ENCODE results near the gene GPR17. TPM values are rescaled to one million over a fixed set of nuclear protein-coding genes. Genes with fewer than 3 reads are reported as not detected.
A peak's percentile ranks its signal among the peaks of the same experiment; 100 is the strongest.

Gene GPR17
- total and polyA plus RNA-seq, 2 donors (not counting 1 experiment from before 2014, with no cell fraction given) = 0.06 TPM; not detected in 1

- Histone ChIP-seq H3K4me2 (replicated peaks; ENCODE audit: low read depth, low read length, poor library complexity, severe bottlenecking) (peak overlapping the region; percentile 49), H3K79me2 (ENCODE audit: control insufficient read depth, insufficient read depth, low read length) (no peaks in the 10 kb centered on the region), H3K9me3 (ENCODE audit: control extremely low read depth in 1 of 3, control insufficient read depth in 2 of 3, insufficient read depth in 1 of 3, low read length in 2 of 3) (peaks cover 0 to 15% (median 1%) of the 10 kb centered on the region in 3 donors), H3K9ac (ENCODE audit: low read length) (no peak overlapping the region), H3K4me1 (ENCODE audit: control insufficient read depth in 2 of 2, insufficient read depth in 2 of 2, low read length in 2 of 2) (peaks cover 0 to 10% of the 10 kb centered on the region in 2 donors), H3K36me3 (replicated peaks in 1 of 2; ENCODE audit: control extremely low read depth in 1 of 2, control insufficient read depth in 1 of 2, extremely low read depth in 1 of 2, insufficient read depth in 2 of 2, low read length in 1 of 2) (no peaks in the 10 kb centered on the region), H3K27ac (ENCODE audit: low read length in 2 of 2) (no peak overlapping the region), H4K20me1 (ENCODE audit: control insufficient read depth, insufficient read depth, low read length, poor library complexity, severe bottlenecking) (no peaks in the 10 kb centered on the region), H3K4me3 (ENCODE audit: control extremely low read depth in 1 of 5, extremely low read depth in 1 of 5, insufficient read depth in 1 of 5, low read depth in 2 of 5, low read length in 4 of 5) (no peak overlapping the region), H3K27me3 (replicated peaks in 1 of 4; ENCODE audit: control extremely low read depth in 1 of 4, control insufficient read depth in 3 of 4, insufficient read depth in 4 of 4, low read length in 3 of 4) (peaks cover 0 to 39% (median 23%) of the 10 kb centered on the region in 4 experiments), H2AFZ (ENCODE audit: insufficient read depth, low read depth, low read length, poor library complexity, severe bottlenecking) (no peak overlapping the region)
- H3K4me1 Mint-ChIP-seq = peaks cover 8% of the 10 kb centered on the region
- no peak for ATAC-seq (ENCODE audit: low read depth)
- H3K4me3 Mint-ChIP-seq = no peak overlapping the region
- H3K27ac Mint-ChIP-seq = no peak overlapping the region
- ChIA-PET POLR2A (interaction anchor here (0.5 to 0.7 kb wide), 2 partner anchors 47 to 89 kb away, joined by 3 to 4 read pairs; no protein-coding TSS in a partner anchor), CTCF (interaction anchor here (1.2 to 3.3 kb wide), 2 partner anchors 12 to 14 kb away, joined by 3 to 10 read pairs; no protein-coding TSS in a partner anchor)
- H3K9me3 Mint-ChIP-seq (ENCODE audit: insufficient read depth) = no peaks in the 10 kb centered on the region
- H3K27me3 Mint-ChIP-seq = peaks cover 47% of the 10 kb centered on the region
- no peak for DNase-seq
- intact Hi-C loops (cut with micrococcal nuclease) = no loop called here
- 22% methylated on average over 69 of the region's 69 CpGs for WGBS (ENCODE audit: insufficient coverage)
- TF ChIP-seq CTCF (IDR thresholded peaks at IDR 0.05) (no peak), EZH2 (IDR thresholded peaks at IDR 0.05; ENCODE audit: borderline replicate concordance, insufficient read depth, low read depth, low read length, poor library complexity, severe bottlenecking) (no peak)
Measured at GRCh38 chr2:127664065-127664894, 18.3 kb downstream of the GPR17 start.

GRCh38 chr2:127664895-127665225 is 18.9 kb downstream of the GPR17 start:
- Histone ChIP-seq H4K20me1 (ENCODE audit: control insufficient read depth, insufficient read depth, low read length, poor library complexity, severe bottlenecking) (no peaks in the 10 kb centered on the region), H3K27ac (ENCODE audit: low read length in 2 of 2) (no peak overlapping the region), H3K36me3 (replicated peaks in 1 of 2; ENCODE audit: control extremely low read depth in 1 of 2, control insufficient read depth in 1 of 2, extremely low read depth in 1 of 2, insufficient read depth in 2 of 2, low read length in 1 of 2) (no peaks in the 10 kb centered on the region), H3K4me1 (ENCODE audit: control insufficient read depth in 2 of 2, insufficient read depth in 2 of 2, low read length in 2 of 2) (peaks cover 0 to 5% of the 10 kb centered on the region in 2 donors), H3K4me3 (ENCODE audit: control extremely low read depth in 1 of 5, extremely low read depth in 1 of 5, insufficient read depth in 1 of 5, low read depth in 2 of 5, low read length in 4 of 5) (no peak overlapping the region), H3K9me3 (ENCODE audit: control extremely low read depth in 1 of 3, control insufficient read depth in 2 of 3, insufficient read depth in 1 of 3, low read length in 2 of 3) (peaks cover 0 to 10% (median 1%) of the 10 kb centered on the region in 3 donors), H3K4me2 (replicated peaks; ENCODE audit: low read depth, low read length, poor library complexity, severe bottlenecking) (no peak overlapping the region), H3K9ac (ENCODE audit: low read length) (no peak overlapping the region), H2AFZ (ENCODE audit: insufficient read depth, low read depth, low read length, poor library complexity, severe bottlenecking) (no peak overlapping the region), H3K79me2 (ENCODE audit: control insufficient read depth, insufficient read depth, low read length) (no peaks in the 10 kb centered on the region), H3K27me3 (replicated peaks in 1 of 4; ENCODE audit: control extremely low read depth in 1 of 4, control insufficient read depth in 3 of 4, insufficient read depth in 4 of 4, low read length in 3 of 4) (peaks cover 0 to 39% (median 23%) of the 10 kb centered on the region in 4 experiments)
- CTCF ChIA-PET = interaction anchor here (3.3 kb wide), 1 partner anchor 15 kb away, joined by 10 read pairs; no protein-coding TSS in a partner anchor
- Mint-ChIP-seq H3K9me3 (ENCODE audit: insufficient read depth) (no peaks in the 10 kb centered on the region), H3K4me1 (peaks cover 7% of the 10 kb centered on the region), H3K27ac (no peak overlapping the region), H3K4me3 (no peak overlapping the region), H3K27me3 (peaks cover 50% of the 10 kb centered on the region)
- TF ChIP-seq EZH2 (IDR thresholded peaks at IDR 0.05; ENCODE audit: borderline replicate concordance, insufficient read depth, low read depth, low read length, poor library complexity, severe bottlenecking) (no peak), CTCF (IDR thresholded peaks at IDR 0.05) (no peak)
- ATAC-seq (ENCODE audit: low read depth) = no peak
- WGBS (ENCODE audit: insufficient coverage) = 97% methylated on average over 6 of the region's 6 CpGs
- no peak for DNase-seq
- POLR2A ChIA-PET = no interaction called here
- intact Hi-C loops (cut with micrococcal nuclease) = no loop called here

All from B cell (primary cell).